HG03460 (cell line): ENCODE data around the gene INO80B.
"Not testable (repeated sequence)": the region's sequence is repeated elsewhere in the genome, so short reads cannot be mapped to it uniquely, and the experiment has no call there.

ENCODE experiments used
- ATAC-seq: cut with Tn5 transposase; IDR thresholded peaks from one replicate; pipeline ENCODE4 v1.9.1; 2021; ENCODE audit not compliant: unreplicated experiment

INO80B gene

DNA sequence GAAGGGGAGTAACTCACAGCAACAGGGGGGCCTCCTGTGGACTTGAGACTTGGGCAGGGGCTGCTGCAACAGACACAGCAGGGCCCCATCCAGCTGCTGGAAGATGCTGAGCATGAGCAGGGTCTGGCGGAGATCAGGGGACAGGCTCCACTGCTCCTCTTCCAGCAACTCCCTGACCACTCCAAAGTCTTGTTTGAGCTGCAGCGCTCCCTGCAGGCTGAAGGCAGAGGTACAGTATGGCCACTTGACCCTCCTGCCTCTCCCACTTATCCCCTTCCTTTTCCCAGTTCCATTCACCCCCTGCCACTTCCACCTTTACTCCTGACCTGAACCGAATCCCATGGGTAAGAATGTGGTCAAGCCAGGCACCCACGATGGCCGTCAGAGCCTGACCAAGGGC is 20.0 kb downstream of the INO80B start:
- no peak for ATAC-seq

DNA sequence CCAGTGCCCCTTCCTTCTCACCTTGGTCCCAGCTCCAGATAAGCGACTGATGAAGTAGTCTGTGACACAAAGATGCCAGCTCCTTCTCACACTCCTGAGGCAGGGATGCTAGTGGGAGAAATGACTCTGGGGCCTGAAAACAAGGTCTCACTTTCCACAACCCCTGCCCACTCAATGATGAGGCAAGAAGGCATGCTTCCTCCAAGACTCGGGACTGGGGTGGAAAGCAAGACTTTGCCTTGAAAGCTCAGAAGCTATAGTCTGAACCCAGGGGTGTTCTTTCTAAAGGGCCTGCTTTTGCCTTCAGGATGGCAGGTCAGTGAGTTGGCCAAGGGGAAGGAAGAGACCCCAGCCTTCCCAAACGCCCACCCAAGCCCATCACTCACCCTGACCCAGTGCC is 26.5 kb downstream of the INO80B start:
- ATAC-seq, result no peak

GRCh38 chr2:74481961-74482800 is 27.3 kb downstream of the INO80B start:
- peak; percentile 36 for ATAC-seq

DNA sequence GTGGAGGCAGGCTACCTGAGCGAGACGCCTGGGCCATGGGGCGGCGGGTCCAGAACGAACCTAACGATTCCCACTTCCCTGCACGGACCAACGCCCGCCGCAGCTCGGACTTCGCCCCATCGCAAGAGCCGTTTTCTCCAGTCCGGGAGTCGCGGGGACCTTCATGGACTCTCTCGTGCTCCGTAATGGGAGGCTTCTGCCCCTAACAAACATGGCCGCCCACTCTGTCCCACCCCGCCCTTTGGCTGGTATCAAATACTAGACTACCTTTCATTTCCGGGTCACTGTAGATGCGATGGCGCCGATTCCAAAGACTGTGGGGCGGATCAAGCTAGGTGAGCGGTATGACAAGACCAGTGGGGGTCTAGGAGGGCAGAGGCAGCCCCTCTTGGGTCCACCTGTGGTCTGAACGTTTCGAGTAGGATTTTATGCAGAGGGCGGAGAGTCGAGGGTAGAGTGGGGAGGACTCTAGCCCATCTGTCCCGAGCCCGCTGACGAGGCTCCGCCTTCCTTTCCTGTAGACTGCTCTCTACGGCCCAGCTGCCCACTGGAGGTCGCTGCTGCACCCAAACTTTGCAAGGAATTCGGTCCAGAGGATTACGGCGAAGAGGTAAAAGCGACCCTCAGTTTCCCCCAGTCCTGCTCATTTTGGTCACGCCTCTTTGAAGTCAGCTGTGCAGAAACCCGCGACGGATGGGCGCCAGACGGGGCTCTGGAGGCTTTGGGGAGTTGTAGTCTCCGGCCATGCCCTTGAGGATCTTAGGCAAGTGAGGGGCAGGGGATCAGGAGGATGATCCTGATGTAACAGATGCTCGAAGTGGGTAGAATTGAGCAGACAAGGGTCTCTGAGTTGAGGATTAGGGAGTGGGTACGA is 28.2 kb downstream of the INO80B start, which contains the start of the genes CCDC142 and TTC31:
TSS of gene CCDC142 (minus strand) at position 198 of the 874 bp plus-strand sequence. CDS start at position 37, 161 bp downstream.
TSS of gene TTC31 (plus strand) at position 281 of the 874 bp plus-strand sequence. CDS start at position 296, 15 bp downstream.
- peak; percentile 92 for ATAC-seq

GRCh38 chr2:74483675-74484164 is 28.8 kb downstream of the INO80B start:
- ATAC-seq, result not testable (repeated sequence)

DNA sequence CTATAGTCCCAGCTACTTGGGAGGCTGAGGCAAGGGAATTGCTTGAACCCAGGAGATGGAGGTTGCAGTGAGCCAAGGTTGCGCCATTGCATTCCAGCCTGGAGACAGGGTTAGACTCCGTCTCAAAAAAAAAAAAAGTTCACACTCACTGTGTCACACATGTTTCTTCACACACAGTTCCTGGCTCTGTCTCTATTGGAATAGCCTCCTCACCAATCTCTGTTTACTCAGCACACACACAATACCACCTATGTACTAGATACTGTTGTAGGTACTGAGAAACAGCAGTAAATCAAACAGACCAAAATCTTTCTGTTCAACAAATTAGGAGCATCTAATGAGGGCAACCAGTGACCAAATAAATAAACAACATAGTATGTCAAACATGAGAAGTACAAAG is 31.3 kb downstream of the INO80B start:
- no peak for ATAC-seq

- ATAC-seq, result no peak
Measured at GRCh38 chr2:74488643-74489481, 34.0 kb downstream of the INO80B start.

DNA sequence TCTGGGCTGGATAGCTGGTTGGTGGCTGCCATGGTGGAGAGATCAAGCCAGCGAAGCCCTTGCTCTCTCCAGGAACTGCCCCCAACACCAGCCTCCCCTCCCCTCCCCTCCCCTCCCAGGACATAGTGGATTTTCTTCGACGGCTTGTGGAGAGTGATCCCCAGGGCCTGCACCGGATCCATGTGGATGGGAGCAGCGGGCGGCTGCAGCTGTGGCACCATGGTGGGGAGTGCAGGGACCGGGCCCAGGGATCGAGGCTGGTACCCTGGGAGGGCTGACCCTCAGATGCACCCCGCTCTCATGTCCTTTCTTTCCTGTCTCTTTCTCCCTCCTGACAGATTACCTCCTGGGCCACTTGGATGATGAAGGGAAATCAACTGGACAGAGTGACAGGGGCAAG is 35.0 kb downstream of the INO80B start:
- no peak for ATAC-seq

GRCh38 chr2:74491648-74492544 is 37.0 kb downstream of the INO80B start:
- ATAC-seq, result no peak

DNA sequence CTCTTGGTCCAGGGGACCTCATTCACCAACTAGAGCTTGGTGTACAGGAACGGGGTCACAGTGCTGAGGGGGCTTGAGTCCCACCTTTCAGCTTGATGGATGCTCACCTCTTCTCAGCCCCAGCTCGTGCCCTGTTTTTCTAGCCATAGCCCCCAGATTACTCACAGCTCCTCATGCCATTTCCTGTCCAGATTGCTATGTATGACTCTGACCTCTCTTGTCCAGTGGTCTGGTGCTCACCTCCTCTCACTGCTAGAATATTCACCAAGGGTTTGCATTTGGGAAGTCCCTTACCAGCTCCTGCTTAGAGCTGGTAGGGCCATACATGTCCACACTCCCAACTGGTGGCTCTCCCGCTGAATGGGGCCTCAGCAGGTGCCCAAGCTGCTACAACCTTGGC is 38.7 kb downstream of the INO80B start:
- ATAC-seq, result no peak

DNA sequence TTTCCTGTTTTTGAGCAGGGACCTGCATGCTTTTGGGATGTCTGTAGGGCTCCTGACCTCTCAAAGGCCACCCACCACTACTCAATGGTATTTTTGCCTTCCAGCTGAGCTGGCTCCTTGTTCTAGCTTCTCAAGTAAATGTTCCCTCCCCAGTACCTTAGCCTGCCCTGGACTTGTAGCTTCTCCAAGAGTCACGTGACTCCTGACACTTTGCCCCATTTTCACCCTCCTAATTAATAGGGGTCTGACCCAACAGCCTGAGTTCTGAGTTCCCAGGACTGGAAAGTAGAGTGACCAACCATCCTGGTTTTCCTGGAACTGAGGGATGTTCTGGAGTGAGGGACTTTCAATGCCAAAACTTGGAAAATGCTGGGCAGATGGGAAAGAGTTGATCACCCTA is 40.6 kb downstream of the INO80B start:
- no peak for ATAC-seq

DNA sequence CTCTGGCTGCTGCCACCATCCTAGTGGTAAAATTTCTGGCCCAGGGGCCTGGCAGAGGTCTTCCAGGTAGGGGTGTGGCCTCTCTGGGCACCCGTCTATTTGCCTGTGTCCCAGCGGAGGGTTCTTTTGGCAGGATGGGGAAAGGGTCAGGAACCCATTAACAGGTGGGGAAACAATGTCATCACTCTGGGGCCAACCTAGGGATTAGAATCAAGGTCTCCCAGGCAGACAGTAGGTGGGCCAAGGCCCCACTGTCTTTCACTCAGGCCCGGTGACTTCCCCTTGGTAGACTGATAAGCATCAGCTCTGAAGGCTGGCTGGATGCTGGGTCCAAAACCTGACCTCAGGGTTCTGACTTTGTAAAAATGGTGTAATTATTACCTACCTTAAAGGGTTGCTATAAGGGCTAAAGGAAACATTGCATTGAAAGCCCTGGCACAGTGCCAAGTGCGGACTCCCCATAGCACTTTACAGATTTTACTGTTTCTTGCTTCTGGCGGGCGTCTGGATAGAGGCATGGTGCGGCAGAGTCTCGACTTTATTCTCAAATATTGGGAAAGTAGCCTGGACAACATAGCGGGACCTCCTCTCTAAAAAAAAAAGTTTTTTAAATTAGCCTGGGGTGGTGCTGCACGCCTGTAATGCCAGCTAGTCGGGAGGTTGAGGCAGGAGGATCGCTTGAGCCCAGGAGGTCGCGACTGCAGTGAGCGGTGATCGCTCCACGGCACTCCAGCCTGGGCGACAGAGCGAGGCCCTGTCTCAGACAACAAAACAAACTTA is 42.3 kb downstream of the INO80B start:
- ATAC-seq, result no peak

DNA sequence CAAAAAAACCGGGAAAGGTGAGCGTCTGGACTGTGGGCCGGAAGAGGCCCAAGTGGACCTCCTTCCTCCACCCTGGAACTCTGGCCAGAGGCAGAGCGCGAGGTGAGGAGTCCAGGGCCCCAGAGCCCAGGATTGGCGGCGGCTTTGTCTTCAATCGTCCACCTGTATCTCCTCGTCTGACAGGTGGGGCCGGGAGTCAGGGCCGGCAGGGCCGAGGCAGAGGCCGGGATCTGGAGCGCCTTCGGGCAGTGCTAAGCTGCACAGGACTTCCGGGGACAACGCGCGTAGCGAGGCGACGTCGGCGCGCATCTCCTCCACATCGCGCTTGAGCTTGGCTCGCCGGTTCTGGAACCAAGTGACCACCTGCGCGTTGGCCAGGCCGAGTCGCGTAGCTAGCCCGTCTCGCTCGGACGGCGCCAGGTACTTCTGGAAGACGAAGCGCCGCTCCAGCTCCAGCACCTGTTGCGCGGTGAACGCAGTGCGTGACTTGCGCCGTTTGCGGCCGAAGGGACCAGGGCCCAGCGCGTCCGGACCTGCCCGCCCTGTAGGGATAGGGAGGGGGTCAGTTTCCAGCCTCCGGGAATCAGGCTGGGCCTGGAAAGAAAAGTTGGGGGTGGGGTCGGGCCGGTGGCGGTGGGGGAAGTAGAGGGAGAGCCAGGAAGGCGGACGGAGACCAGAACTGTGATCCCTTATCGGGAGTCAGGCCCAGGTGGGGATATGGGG is 43.1 kb downstream of the INO80B start:
- ATAC-seq, result no peak

- no peak for ATAC-seq
Measured at GRCh38 chr2:74498500-74499266, 43.8 kb downstream of the INO80B start.

DNA sequence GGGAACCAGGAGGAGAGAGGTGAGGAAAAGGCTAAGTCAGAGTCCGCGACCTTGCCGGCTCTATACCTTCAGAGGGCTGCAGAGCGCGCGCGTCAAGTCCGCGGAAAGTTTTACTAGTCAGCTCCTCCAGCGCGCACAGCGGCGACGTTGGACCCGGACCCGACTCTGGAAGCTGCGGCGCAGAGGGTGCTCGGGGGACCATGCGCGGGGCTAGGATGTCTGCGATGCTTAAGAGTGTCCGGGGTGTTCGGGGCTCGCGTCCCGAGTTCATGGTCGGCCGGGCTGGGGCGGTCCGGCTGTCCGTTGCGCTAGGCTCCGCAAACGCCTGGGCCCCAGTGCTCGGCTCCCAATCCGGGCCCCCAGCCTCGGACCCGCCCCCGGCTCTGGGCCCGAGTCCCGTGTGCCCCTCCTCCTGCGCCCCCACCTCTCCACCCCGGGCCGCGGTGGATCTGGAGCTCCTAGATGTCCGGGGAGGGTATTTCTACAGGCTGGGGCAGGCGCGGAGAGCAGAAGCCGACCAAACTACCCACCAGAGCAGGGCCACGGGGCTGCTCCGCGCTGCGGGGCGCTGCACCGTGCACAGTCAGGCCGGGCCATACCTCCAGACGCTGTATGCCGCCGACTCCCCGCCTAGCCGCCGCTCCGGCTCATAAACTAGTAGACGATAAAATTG is 44.5 kb downstream of the INO80B start, which contains the start of gene LBX2:
TSS of gene LBX2 (minus strand) at position 337 of the 673 bp plus-strand sequence. CDS start at position 271, 66 bp downstream.
- no peak for ATAC-seq

GRCh38 chr2:74499940-74500577 is 45.2 kb downstream of the INO80B start:
- no peak for ATAC-seq
